HCT116 (cell line): Measurements from ENCODE around the gene ASCL5. TPM values are rescaled to one million over a fixed set of nuclear protein-coding genes. Genes with fewer than 3 reads are reported as not detected.

Experiments used
- ATAC-seq: fragments of 200-7000 bp; cut with Tn5 transposase; 2 replicates; pipeline ENCODE4 v1.9.1; 2020; ENCODE audit warnings: mild to moderate bottlenecking, moderate library complexity
- BruUV-seq: library from RNA; stranded (reverse); fragments of 400-500 nt; replicated peaks from 2 replicates; lab custom pipeline; 2021; lab: Mats Ljungman, UMichigan
- CTCF ChIA-PET: fragments of 300-600 bp; sonication (Branson Sonifier 250); formaldehyde crosslinking; loops from one replicate; lab custom pipeline; 2021; ENCODE audit warnings: antibody characterized with exemption; lab: Charles Lee
- POLR2A ChIA-PET: fragments of 300-600, 350-600 bp; sonication (Branson Sonifier 250); formaldehyde crosslinking; loops from one replicate; lab custom pipeline; 2021; ENCODE audit warnings: antibody characterized with exemption; lab: Charles Lee
- RAD21 ChIA-PET, 2 experiments: fragments of 300-600 bp; sonication (Branson Sonifier 250); formaldehyde crosslinking; loops; one replicate each; lab custom pipeline; 2023; ENCODE audit warnings: low total read pairs in 2 of 2; ENCODE audit not compliant: uncharacterized antibody in 2 of 2, unreplicated experiment in 2 of 2, low non-redundant PET in 1 of 2; lab: Charles Lee
- DNase-seq: peaks from one replicate; pipeline ENCODE4 v3.0.0-alpha.2; 2010; ENCODE audit warnings: low read depth, low spot score
- H2AFZ ChIP-seq: fragments of 200-600 bp; shearing (Covaris generic), sonication (generic); 2 replicates; pipeline ENCODE4 v1.6.1; 2017; ENCODE audit warnings: low read depth, mixed run types, mixed read lengths, antibody characterized with exemption, low read length; ENCODE audit not compliant: poor library complexity, severe bottlenecking
- H3K27ac ChIP-seq: 2 replicates; pipeline ENCODE4 v1.5.1; 2012; ENCODE audit warnings: low read depth, low read length
- H3K27me3 ChIP-seq: fragments of 200-600 bp; sonication (generic); 2 replicates; pipeline ENCODE4 v1.6.1; 2016; ENCODE audit warnings: mixed run types, low read length, mixed read lengths; ENCODE audit not compliant: insufficient read depth
- H3K36me3 ChIP-seq, 2 experiments: fragments of 200-500 bp in 1 of 2; fragments of 200-600 bp in 1 of 2; sonication (Bioruptor generic) in 1 of 2; sonication (generic) in 1 of 2; 2 replicates each; pipeline versions ENCODE4 v1.5.1 to v1.6.1; 2014 to 2016; ENCODE audit warnings: low read length in 2 of 2, inconsistent platforms in 1 of 2, mixed read lengths in 1 of 2, mixed run types in 1 of 2; ENCODE audit not compliant: insufficient read depth in 2 of 2, control insufficient read depth in 1 of 2
- H3K4me1 ChIP-seq, 2 experiments: fragments of 200-600 bp in 1 of 2; sonication (generic) in 1 of 2; 2 replicates each; pipeline versions ENCODE4 v1.5.1 to v1.6.1; 2012 to 2017; ENCODE audit warnings: low read length in 2 of 2, inconsistent platforms in 1 of 2, mild to moderate bottlenecking in 1 of 2, mixed read lengths in 1 of 2, mixed run types in 1 of 2, moderate library complexity in 1 of 2; ENCODE audit not compliant: insufficient read depth in 2 of 2, control insufficient read depth in 1 of 2
- H3K4me2 ChIP-seq: fragments of 200-600 bp; sonication (generic); 2 replicates; pipeline ENCODE4 v1.6.1; 2017; ENCODE audit warnings: mixed run types, low read length, mixed read lengths
- H3K4me3 ChIP-seq, 2 experiments: fragments of 200-600 bp in 1 of 2; sonication (generic) in 1 of 2; replicated peaks in 1 of 2; 2 replicates each; pipeline ENCODE4 v1.5.1; 2011 to 2016; ENCODE audit warnings: low read length in 2 of 2, control low read depth in 1 of 2, low read depth in 1 of 2, mild to moderate bottlenecking in 1 of 2, mixed read lengths in 1 of 2, mixed run types in 1 of 2
- H3K79me2 ChIP-seq: fragments of 200-600 bp; sonication (generic); 2 replicates; pipeline ENCODE4 v1.6.1; 2017; ENCODE audit warnings: mild to moderate bottlenecking, mixed run types, low read length, moderate library complexity, mixed read lengths; ENCODE audit not compliant: insufficient read depth
- H3K9ac ChIP-seq: fragments of 200-600 bp; sonication (generic); 2 replicates; pipeline ENCODE4 v1.6.1; 2016; ENCODE audit warnings: low read length, mixed read lengths
- H3K9me2 ChIP-seq: fragments of 200-600 bp; sonication (generic), shearing (Covaris generic); 2 replicates; pipeline ENCODE4 v1.6.1; 2017; ENCODE audit warnings: mixed run types, mild to moderate bottlenecking, moderate library complexity; ENCODE audit not compliant: insufficient read depth
- H3K9me3 ChIP-seq, 2 experiments: fragments of 200-500 bp in 1 of 2; fragments of 200-600 bp in 1 of 2; sonication (Bioruptor generic) in 1 of 2; sonication (generic) in 1 of 2; 2 replicates each; pipeline ENCODE4 v1.6.1; 2014 to 2017; ENCODE audit warnings: low read length in 2 of 2, mixed read lengths in 2 of 2, inconsistent platforms in 1 of 2, low read depth in 1 of 2, mild to moderate bottlenecking in 1 of 2, mixed run types in 1 of 2, moderate library complexity in 1 of 2; ENCODE audit not compliant: control insufficient read depth in 1 of 2, insufficient read depth in 1 of 2
- H4K20me1 ChIP-seq: fragments of 200-600 bp; sonication (generic), shearing (Covaris generic); 2 replicates; pipeline ENCODE4 v1.6.1; 2017; ENCODE audit warnings: mixed run types, mild to moderate bottlenecking, moderate library complexity; ENCODE audit not compliant: insufficient read depth
- CTCF ChIP-seq, 3 experiments: fragments of 200-600 bp in 1 of 3; sonication (generic) in 1 of 3; IDR thresholded peaks in 2 of 3; conservative IDR thresholded peaks in 1 of 3; 2 replicates each; pipeline ENCODE4 v1.5.1; 2012 to 2017; ENCODE audit warnings: low read depth in 2 of 3, low read length in 2 of 3, antibody characterized with exemption in 1 of 3, borderline replicate concordance in 1 of 3, control low read depth in 1 of 3, mild to moderate bottlenecking in 1 of 3, mixed read lengths in 1 of 3, mixed run types in 1 of 3, moderate library complexity in 1 of 3; ENCODE audit not compliant: insufficient read depth in 1 of 3
- EGR1 ChIP-seq: IDR thresholded peaks from 2 replicates; pipeline ENCODE4 v1.6.1; 2012; ENCODE audit warnings: low read depth
- ELF1 ChIP-seq: IDR thresholded peaks from 2 replicates; pipeline ENCODE4 v1.6.1; 2012; ENCODE audit warnings: low read depth, borderline replicate concordance
- FOSL1 ChIP-seq: IDR thresholded peaks from 2 replicates; pipeline ENCODE4 v1.6.1; 2012; ENCODE audit warnings: low read depth
- JUND ChIP-seq: IDR thresholded peaks from 2 replicates; pipeline ENCODE4 v1.6.1; 2012
- POLR2AphosphoS5 ChIP-seq: IDR thresholded peaks from 2 replicates; pipeline ENCODE4 v1.6.1; 2011; ENCODE audit warnings: mild to moderate bottlenecking, low read depth, low read length, moderate library complexity
- SRF ChIP-seq: IDR thresholded peaks from 2 replicates; pipeline ENCODE4 v1.6.1; 2012; ENCODE audit warnings: low read depth
- ZFX ChIP-seq: fragments of 450-650 bp; IDR thresholded peaks from 2 replicates; pipeline ENCODE4 v1.6.1; 2017
- intact Hi-C: fragments of 100-400 bp; cut with micrococcal nuclease; formaldehyde crosslinking; loops from 2 replicates; pipeline ENCODE4 v1.10.0; 2022
- total RNA-seq: library from RNA; stranded (reverse); gene quantifications from one replicate; pipeline ENCODE4 v1.2.1, GENCODE V29; 2021; ENCODE audit not compliant: unreplicated experiment
- TF ChIP-seq, protein P1 (sequence below): IDR thresholded peaks from 2 replicates; pipeline ENCODE4 v1.6.1; 2012; ENCODE audit warnings: low read depth

Gene ASCL5
- total RNA-seq, 1 experiment from 2014 or later, result 0.15 TPM

- ATAC-seq (no peak), DNase-seq (no peak)
- no peaks in the 10 kb centered on the region for H3K79me2 ChIP-seq
- ChIA-PET POLR2A (no interaction called here), CTCF (no interaction called here), RAD21 (no interaction called here)
- no peak overlapping the region for H2AFZ ChIP-seq
- TF ChIP-seq JUND (no peak), EGR1 (no peak), ELF1 (no peak), SRF (no peak), POLR2AphosphoS5 (no peak), FOSL1 (no peak), CTCF (IDR thresholded peaks at IDR 0.05 in 2 of 3, conservative IDR thresholded peaks at IDR 0.05 in 1 of 3; ENCODE audit: borderline replicate concordance in 1 of 3, insufficient read depth in 1 of 3, low read depth in 2 of 3, low read length in 2 of 3) (no peak), ZFX (no peak)
- TF ChIP-seq, protein P1, sequence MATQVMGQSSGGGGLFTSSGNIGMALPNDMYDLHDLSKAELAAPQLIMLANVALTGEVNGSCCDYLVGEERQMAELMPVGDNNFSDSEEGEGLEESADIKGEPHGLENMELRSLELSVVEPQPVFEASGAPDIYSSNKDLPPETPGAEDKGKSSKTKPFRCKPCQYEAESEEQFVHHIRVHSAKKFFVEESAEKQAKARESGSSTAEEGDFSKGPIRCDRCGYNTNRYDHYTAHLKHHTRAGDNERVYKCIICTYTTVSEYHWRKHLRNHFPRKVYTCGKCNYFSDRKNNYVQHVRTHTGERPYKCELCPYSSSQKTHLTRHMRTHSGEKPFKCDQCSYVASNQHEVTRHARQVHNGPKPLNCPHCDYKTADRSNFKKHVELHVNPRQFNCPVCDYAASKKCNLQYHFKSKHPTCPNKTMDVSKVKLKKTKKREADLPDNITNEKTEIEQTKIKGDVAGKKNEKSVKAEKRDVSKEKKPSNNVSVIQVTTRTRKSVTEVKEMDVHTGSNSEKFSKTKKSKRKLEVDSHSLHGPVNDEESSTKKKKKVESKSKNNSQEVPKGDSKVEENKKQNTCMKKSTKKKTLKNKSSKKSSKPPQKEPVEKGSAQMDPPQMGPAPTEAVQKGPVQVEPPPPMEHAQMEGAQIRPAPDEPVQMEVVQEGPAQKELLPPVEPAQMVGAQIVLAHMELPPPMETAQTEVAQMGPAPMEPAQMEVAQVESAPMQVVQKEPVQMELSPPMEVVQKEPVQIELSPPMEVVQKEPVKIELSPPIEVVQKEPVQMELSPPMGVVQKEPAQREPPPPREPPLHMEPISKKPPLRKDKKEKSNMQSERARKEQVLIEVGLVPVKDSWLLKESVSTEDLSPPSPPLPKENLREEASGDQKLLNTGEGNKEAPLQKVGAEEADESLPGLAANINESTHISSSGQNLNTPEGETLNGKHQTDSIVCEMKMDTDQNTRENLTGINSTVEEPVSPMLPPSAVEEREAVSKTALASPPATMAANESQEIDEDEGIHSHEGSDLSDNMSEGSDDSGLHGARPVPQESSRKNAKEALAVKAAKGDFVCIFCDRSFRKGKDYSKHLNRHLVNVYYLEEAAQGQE, result no peak
- no peaks in the 10 kb centered on the region for H3K36me3 ChIP-seq
- BruUV-seq, result no TSS peak
- intact Hi-C loops, result no loop called here
- H3K4me3 ChIP-seq, result no peak overlapping the region
- H3K4me2 ChIP-seq, result no peak overlapping the region
- no peaks in the 10 kb centered on the region for H3K9me3 ChIP-seq
- no peak overlapping the region for H3K27ac ChIP-seq
- H3K9ac ChIP-seq, result no peak overlapping the region
- no peaks in the 10 kb centered on the region for H4K20me1 ChIP-seq
- H3K27me3 ChIP-seq, result no peaks in the 10 kb centered on the region
- H3K4me1 ChIP-seq, result no peaks in the 10 kb centered on the region
- H3K9me2 ChIP-seq, result no peaks in the 10 kb centered on the region
Observed at GRCh38 chr1:201134405-201134804, 7.4 kb upstream of the ASCL5 start.
